ENCODE results near the gene WDR54.
"Not testable (repeated sequence)": the region's sequence is repeated elsewhere in the genome, so short reads cannot be mapped to it uniquely, and the experiment has no call there.

The WDR54 gene

DNA sequence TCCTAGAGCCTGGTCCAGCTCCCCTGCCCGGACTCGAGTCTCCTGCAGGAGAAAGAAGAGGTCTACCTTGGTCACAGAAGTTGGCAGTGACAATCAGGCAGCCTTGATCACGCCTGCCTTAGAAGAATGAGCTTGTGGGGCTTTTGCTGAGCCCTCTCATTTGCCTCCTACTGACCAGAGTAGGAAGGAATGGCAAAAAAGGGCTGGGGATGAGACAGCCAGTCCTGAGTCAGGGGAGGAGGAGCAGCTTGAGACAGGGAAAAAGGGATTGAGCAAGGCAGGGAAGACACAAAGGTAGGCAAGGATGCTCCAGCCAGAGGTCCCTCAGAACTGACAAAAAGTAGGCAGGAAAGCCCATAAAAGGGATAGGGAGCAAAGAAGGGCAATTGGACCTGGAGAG lies 6.0 kb downstream of the WDR54 start:
- DNase-seq (ENCODE audit: insufficient read length, low spot score) = no peak
- FAIRE-seq = no peak

DNA sequence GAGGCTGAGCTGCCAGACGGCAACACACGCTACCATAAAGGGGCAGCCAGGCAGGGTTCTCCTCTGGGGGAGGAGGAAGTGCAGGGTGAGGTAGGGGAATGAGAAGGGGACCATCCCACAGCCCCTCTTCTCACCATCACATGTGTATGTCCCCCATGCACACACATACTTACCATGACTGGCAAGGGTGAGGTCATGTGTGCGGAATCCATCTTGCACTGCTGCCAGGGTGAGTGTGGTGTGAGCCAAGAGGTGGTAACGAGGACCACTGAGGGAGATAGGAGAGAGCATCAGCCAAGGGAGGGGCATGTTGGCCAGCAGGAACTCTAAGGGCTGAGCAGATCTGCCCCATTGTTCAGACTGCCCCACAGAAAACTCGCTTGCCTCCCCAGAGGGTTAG lies 7.1 kb downstream of the WDR54 start:
- no peak for DNase-seq (ENCODE audit: insufficient read length, low spot score)
- no peak for FAIRE-seq

DNA sequence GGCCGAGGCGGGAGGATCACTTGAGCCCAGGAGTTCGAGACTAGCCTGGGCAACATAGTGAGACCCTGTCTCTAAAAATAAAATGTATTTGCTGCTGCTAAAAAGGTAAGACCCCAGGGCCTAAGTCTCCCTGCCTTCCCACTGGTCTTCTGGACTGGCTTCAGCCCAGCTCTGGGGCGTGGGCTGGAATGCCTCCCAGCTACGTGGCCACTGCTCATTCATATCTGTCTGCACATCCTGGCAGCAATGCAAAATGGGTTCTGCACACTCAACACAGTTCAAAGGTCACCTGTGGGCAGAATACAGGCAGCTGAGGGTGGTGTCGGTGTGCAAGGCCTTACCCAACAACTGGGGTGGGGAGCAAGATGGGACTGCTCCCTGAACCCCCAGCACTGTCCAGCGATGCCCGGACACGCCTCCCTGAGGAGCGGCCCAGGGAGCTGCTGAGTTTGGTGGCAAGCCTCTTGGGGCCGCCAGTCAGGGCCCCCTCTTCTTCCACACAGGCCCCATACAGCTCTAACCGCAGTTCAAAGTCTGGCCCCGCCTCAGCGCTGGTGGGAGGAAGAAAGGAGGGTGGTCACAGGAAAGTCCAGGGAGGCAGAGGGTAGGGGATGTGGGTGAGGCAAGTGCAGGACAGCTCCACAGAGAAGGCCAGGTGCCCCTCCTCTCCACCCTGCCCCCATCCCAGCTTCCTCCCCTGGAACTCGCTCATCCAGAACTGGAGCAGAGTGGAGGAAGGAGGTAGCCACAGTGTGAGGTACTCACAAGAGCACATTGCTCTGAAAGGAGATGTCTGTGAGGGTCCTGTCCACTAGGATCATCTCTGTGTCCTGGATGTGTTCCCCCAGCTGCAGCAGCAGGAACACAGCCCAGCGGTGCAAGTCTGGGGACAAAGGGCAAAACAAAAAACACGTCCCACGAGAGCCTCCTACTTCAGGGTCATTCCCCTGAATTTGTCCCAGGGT lies 8.2 kb downstream of the WDR54 start:
- no peak for DNase-seq (ENCODE audit: insufficient read length, low spot score)

GRCh38 chr2:74430502-74430901 lies 9.0 kb downstream of the WDR54 start:
- DNase-seq (ENCODE audit: insufficient read length, low spot score) (no peak), FAIRE-seq (no peak)

More for the DNA sequence above, 8.2 kb downstream of the WDR54 start:
- FAIRE-seq = no peak

DNA sequence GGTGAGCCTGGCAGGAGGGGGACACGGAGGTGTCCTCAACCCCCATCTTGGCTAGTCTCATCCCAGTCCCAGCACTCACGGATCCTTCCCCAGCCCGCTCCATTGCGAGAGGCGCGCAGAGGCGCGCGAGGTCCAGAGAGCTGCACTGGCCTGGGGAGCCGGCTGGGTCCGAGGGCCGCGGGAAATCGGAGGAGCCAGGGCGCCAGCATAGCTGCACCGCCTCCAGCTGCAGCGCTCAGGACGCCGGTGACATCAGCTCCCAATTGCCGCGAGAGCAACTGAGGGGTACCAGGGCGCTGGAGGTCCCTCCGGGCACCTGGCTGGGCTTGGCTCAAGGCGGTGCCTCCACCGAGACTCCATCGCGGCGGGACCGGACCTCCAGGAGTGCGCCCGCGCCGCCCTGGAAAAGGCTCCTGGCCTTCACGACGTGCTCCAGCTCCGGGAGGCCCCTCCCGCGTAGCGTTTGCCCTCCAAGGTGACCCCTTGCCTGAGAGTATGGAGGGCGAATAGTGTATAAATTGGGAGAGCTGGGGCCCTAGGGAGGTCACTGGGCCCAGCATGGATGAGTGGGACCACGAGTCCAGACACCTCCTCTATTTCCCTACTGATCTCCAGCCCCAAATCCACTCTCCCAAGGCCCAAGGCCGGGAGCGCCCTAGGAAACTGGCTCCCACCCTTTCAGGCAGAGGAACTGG lies 14.7 kb downstream of the WDR54 start:
- no peak for FAIRE-seq

GRCh38 chr2:74436848-74437695 lies 15.5 kb downstream of the WDR54 start:
- DNase-seq (ENCODE audit: insufficient read length, low spot score) = no peak
- peak; percentile 52 for FAIRE-seq

More for the DNA sequence above, 14.7 kb downstream of the WDR54 start:
- no peak for DNase-seq (ENCODE audit: insufficient read length, low spot score)

- DNase-seq (ENCODE audit: insufficient read length, low spot score) = no peak
- no peak for FAIRE-seq
Observed at GRCh38 chr2:74438248-74438647, 16.7 kb downstream of the WDR54 start.

- FAIRE-seq = no peak
- DNase-seq (ENCODE audit: insufficient read length, low spot score) = no peak
Observed at GRCh38 chr2:74439373-74439772, 17.8 kb downstream of the WDR54 start.

GRCh38 chr2:74439803-74440377 lies 18.4 kb downstream of the WDR54 start:
- DNase-seq (ENCODE audit: insufficient read length, low spot score) = no peak
- no peak for FAIRE-seq

GRCh38 chr2:74440378-74441169 lies 19.0 kb downstream of the WDR54 start:
- peak; percentile 91 for FAIRE-seq

GRCh38 chr2:74441170-74441689 lies 19.7 kb downstream of the WDR54 start:
- no peak for DNase-seq (ENCODE audit: insufficient read length, low spot score)
- no peak for FAIRE-seq

More at GRCh38 chr2:74440378-74441169, 19.0 kb downstream of the WDR54 start:
- peak; percentile 98 for DNase-seq (ENCODE audit: insufficient read length, low spot score)

DNA sequence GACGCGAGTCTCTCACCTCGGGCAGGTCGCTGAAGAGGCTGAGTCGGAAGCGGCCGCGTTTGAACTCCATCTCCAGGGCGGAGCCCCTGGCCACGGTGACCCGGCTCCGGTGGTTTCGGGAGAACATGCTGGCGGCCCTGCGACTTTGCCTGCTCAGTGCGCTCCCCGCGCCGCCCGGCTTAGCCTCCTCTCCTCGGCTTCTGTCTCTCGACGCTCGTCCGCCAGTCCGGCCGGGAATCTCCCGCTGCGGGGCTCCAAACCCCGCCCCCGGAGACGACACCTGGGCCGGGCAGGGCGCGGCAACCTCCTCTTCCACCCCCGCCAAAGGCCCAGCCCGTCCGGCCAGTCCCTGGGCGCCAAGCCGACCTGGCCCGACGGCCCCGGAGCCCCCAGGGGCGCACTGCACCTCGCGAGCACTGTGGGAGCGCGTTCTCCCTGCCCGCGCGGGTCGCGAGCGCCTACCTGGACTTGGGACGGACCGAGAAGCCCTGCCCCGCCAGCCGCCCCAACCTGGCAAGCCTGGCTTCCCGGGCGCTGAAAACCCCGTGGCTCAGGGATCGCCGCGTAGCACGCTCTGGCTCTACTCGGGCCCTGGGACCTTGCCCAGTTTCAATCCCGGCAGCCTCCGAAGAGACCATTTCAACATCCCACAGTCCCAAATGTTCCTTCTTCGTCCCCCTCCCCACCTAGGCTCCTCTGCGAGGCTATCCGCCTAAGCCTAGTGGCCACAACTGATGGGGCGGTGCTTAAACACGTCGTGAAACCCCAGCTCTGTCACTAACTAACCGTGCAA lies 20.4 kb downstream of the WDR54 start, which contains the start of gene RTKN:
Gene RTKN, minus strand, starts transcription at position 248 of the 793 bp plus-strand sequence. Its CDS starts 121 bp downstream, at position 127.
- FAIRE-seq (peak; percentile 84), DNase-seq (ENCODE audit: insufficient read length, low spot score) (peak; percentile 43)

GRCh38 chr2:74442483-74443297 lies 21.2 kb downstream of the WDR54 start:
- not testable (repeated sequence) for FAIRE-seq; DNase-seq (ENCODE audit: insufficient read length, low spot score)

GRCh38 chr2:74444498-74445318 lies 23.2 kb downstream of the WDR54 start:
- FAIRE-seq = no peak

GRCh38 chr2:74447230-74447999 lies 25.9 kb downstream of the WDR54 start:
- DNase-seq (ENCODE audit: insufficient read length, low spot score) = no peak
- no peak for FAIRE-seq

More at GRCh38 chr2:74444498-74445318, 23.2 kb downstream of the WDR54 start:
- DNase-seq (ENCODE audit: insufficient read length, low spot score) = no peak

DNA sequence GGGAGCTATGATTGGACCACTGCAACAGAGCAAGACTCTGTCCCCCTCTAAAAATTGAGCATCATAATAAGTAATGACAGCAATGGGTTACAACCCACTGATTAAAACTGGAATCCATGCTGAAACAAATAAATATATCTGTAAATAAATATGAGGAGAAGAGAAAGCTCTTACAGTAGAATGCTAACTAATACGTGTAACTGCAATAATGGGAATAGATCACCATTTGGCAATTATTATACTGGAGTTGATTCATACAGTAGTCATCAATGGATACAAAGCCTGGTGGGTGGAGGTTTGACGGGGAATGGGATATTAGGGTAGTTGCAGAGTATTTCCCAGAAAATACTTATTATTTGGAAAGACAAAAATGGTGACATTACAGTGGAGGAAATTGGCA lies 27.2 kb downstream of the WDR54 start:
- DNase-seq (ENCODE audit: insufficient read length, low spot score) (no peak), FAIRE-seq (no peak)

All from GM19239 (cell line).